ENCODE measurements around the gene DLGAP1.

GRCh38 chr18:3819961-3820360 lies 635.1 kb downstream of the DLGAP1 start:
- TF ChIP-seq CTCF (IDR thresholded peaks at IDR 0.05; ENCODE audit: poor library complexity), result no peak
- TF ChIP-seq EZH2phosphoT487 (IDR thresholded peaks at IDR 0.05; ENCODE audit: low read depth, severe bottlenecking, unreplicated experiment), result no peak
- no peak for TF ChIP-seq EZH2 (IDR thresholded peaks at IDR 0.05; ENCODE audit: borderline replicate concordance)
